ENCODE results near the gene OBI1.
"Not testable (repeated sequence)": the region's sequence is repeated elsewhere in the genome, so short reads cannot be mapped to it uniquely, and the experiment has no call there.

OBI1 gene

DNA sequence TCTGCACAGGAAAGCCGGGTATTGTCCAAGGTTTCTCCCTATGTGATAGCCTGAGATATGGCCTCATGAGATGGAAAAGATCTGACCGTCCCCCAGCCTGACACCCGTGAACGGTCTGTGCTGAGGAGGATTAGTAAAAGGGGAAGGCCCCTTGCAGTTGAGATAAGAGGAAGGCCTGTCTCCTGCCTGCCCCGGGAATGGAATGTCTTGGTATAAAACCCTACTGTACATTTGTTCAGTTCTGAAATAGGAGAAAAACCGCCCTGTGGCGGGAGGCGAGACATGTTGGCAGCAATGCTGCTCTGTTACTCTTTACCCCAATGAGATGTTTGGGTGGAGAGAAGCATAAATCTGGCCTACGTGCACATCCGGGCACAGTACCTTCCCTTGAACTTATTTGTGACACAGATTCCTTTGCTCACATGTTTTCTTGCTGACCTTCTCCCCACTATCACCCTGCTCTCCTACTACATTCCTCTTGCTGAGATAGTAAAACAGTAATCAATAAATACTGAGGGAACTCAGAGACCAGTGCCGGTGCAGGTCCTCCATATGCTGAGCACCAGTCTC, 11.8 kb downstream of the OBI1 start:
- not testable (repeated sequence) for DNase-seq

DNA sequence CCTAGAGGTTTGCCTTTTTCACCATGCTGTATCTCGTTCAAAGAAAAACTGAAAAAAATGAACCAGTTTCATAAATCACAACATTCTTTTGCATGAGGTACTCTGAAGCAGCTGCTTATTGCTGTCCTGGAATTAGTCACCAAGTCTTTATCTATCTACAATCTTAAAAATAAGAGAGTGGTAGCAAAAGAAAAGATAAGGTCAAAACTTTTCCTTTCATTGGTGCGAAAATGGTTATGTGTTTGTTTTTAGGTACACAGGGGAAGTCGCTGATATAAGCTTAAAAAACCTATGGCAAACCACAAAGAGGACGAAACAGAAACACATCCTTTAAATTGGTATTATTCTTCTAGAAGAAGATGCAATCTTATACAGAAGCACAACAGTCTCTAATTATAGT, 20.7 kb downstream of the OBI1 start:
- DNase-seq = no peak

DNA sequence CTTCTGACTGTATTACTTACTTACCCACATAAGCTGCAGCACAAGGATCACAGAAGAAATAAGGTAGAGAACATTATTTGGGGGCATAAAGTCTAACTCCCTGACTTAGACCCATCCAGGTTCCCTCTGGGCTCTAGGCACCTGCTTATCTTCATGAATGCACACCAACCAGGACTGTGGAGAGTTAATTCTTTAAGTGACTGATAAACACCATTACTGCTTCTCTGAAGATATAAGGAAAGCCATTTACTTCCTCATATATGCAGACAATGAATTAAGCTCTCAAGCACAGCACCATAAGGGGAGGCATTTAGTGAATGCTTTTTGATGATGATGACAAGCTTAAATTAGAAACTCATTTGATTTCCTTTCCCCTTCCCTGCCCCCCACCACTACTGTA, 22.5 kb downstream of the OBI1 start:
- no peak for DNase-seq

DNA sequence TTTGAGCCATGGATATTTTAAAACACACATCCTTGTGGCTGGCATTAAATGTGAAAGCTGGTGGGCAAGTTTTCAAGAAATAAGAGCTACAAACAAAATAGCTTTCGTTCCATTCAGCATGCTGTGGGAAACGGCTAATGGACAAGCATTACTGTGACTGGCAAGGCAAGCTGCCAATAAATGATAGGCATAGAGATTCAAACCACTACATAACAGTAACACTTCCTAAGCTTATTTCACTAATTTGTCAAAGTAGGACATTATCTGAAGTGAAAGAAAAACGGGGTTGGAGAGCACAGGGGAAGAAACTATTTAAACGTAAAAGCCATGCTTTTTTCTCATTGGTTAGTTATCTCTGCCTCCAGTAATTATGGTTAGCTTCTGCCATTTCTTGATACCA, 26.0 kb downstream of the OBI1 start:
- no peak for DNase-seq

DNA sequence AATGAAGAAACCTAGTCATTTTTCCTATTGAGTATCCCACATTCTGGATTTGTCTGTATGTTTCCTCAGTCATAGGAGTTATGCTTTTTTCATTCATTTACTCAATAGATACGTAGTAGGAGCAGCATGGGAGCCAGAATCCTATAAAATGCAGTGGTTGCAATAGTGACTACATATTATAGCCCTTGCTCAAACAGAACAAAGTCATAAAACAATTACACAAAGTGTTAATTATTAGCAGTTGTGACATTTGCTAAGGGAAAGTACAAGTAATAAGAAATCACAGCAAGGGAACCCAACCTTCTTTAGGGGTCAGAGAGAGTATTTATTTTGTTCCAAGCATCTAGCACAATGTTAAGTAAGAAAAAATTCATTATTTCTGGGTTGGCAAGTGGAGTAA, 27.9 kb downstream of the OBI1 start:
- DNase-seq = no peak

DNA sequence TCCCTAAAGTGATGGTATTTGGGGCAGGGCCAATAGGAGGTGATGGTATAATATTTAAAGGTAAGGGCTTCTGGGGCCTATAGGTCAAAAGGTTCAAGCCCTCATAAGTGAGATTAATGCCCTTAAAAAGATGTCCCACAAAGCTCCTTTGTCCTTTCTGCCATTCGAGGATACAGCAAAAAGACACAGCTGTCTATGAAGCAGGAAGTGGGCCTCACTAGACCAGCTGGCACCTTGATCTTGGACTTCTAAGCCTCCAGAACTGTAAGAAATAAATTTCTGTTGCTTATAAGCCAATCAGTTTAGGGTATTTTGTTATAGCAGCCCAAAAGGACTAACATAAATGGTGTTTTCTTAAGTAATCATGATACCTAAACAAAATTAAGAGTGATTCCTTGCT, 28.4 kb downstream of the OBI1 start:
- DNase-seq = no peak

DNA sequence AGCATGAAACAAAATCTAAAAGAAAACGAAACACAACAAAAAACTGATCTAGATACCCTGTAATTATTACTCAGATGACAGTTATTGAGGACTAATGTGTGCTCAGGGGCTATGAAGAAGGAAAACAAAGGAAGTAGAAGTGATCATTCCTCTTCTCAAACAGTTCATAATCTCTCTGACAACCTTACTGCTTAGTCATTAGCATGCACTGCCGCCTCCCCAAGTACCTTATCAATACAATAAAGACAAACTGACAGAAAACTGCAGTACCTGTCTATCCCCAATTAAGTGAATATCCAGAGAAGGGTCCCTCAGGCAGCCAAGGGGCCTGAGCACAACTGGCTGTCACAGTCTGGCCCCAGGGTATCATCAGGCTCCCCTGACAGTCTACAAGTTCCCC, 33.6 kb downstream of the OBI1 start:
- DNase-seq = no peak

DNA sequence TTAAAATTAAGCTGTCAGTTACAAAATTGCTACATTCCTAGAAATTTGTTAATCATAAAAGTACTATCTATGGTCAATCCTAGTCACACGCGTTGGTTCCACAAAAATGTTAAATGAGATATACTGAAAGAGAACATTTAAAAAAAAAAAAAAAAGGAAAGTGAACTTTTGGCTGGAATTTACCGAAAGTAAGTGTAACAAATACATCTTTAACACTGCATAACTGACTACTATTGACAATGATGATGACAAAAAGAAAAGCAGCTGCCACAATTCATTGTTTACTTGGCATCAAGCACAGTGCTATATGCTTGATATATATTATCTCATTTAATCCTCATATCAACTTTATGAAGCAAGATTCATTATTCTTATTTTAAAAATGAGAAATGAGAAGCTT, 35.8 kb downstream of the OBI1 start:
- DNase-seq = no peak

DNA sequence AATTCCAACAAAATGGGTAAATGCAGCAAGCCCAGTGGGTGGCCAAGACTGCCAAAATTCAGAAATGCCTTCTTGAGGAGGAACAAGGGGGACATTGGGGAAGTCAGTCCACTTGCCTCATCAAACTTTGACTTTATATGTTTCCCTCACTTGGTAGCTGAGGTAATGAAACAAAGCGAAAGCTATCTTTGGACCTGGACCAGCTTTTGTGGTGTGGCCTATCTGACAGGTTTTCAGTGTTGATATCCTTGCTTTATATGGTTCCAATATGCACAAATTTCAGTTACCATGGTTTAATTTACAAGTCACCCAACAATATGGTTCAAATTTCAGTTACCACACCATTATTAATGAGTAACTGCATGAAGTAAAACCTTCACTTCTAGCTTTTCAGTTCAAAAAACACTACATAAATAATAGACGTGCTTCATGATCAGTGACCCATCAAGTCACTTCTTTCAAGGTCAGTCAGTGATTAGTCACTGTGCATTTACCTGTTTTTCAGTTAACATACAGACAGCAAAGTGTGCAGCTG, 38.0 kb downstream of the OBI1 start:
- DNase-seq = no peak

DNA sequence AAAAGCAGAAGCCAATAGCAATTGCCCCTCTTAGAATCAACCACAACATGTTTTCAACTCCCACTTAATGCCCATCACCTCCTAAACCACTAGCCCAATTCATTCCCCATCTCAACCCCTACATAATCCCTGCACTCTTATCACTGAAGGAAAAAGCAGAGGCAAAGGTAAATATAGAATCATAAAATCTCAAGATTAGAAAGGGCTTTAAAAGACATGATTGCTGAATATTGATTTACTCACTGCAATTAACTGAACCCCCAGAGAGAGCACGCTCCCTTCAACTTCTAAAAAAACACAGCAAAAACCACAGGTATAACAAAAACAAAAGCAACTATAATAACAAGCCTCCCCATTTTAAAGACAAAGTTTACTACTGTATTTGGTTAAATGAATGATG, 40.5 kb downstream of the OBI1 start:
- DNase-seq = no peak

DNA sequence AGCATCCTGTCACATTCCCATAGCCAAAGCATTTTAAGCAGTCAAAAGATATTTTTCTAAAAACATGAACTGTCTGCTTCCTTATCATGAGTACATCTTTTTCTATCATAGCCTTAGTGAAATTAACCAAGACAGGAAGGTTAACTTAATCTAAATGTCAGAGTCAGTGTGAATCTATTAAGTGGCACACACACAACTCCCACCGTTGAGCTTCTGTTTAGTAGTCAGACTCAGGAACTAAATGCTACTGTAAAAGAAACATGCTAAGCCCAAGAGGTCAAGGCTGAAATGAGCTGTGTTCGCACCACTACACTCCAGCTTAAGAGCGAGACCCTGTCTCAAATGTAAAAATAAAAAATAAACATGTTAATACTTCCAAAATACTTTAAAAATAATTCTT, 47.9 kb downstream of the OBI1 start:
- no peak for DNase-seq

DNA sequence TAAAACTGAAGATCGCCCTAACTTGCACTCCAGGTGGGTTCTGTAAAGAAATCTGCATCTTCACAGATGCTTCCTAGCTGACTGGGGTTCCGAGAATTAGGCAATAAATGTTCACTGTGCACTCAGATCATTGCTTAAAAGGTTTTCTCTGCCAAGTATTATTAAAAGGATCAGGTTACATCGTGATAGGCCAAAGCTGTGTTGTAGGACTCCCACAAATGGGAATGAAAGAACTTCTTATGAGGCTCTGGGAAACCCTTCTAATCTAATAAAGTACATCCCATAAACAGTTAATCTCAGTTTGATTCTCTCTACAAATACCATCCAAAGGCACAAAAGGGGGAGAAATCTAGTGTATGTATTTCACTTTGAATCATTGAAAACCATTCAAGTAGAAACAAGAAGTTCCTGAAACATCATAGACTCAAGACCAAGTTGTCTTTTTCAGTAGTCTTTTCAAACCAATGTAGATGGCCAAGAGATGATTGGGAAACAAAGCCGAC, 48.5 kb downstream of the OBI1 start:
- peak; percentile 79 for DNase-seq

DNA sequence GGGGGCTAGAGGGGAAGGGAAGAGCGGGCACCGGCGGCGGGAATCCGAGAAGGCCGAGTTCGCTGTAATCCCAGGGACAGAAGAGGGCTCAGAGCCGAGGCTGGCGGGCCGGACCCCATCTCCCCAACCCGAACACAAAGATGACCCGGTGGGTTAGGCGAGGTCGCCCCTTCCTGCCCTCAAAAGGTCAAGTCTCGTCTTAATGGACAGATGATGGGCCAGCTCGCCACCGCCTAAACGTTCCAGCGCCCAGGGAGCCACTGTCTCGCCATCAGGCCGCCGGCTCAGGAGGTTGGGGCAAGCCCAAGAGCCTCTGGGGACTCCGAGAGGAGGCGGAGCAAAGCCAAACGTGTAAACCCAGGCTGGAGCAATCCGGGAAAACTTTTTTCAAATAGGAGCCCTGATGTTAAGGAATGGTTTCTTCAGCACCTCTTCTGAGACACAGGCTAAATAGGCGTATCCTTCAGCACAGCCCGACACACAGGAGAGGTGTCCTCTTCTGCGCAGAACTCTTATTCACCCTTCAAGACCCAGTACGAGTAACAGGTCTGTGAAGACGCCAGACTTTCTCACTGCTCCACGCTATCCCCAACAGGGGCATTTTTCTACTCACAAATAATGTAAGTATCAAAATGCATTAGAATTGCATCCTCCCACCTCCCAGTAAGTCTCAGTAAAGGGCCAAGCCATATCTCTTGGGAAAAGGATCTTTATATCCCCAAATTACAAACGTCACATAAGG, 49.3 kb downstream of the OBI1 start:
- peak; percentile 31 for DNase-seq

DNA sequence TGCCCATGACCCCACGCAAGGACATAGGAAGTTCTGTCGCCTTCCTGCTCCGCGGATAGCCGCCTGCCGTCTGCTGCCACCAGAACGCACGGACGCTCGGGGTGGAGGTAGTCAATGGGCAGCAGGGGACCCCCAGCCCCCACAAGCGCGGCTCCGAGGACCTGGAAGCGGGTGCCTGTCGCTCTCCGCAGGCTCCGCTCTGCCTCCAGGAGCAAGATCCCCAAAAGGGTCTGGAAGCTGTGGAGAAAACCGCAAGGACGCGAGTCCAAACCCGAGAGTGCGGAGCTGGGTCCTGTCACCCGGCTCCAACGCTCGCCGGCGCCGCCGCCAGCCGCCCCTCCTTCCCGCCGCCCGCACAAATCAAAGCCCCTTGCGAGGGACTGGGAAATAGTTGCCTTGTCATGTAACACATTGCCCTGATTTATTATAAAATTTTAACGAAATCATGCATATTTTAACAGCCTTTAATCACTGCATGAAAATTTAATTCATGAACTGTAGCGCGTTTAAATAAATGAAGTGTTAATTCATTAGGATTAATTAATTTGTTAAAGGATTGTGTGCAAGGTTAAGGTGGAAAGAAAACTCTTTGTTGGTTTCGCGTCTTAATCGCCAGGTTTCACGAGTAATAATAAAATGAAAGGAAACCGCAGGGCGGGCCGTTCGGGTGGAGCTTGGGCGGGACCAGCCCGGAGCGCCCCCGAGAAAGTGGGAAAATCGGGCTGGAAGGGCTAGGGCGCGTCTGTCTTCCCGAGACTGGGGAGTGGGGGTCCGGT, 50.1 kb downstream of the OBI1 start:
- no peak for DNase-seq

DNA sequence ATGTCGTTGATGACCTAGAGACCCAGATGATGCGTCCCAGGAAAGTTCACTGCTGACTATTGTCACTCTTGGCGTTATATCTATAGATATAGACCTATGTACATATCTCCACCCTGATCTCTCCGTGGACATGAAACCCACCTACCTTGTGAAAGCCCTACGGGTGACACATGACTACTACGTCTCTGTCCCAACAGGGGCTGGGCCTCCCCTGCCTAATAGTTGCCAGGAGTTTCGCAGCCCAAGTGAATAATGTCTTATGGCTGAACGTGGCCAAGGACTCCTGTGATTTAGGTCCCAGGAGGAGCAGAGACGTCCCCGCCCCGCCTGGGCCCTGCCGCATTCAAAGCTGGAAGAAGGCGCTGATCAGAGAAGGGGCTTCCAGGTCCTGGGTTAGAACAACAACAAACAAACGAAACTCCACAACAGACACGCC, 50.7 kb downstream of the OBI1 start:
- no peak for DNase-seq

DNA sequence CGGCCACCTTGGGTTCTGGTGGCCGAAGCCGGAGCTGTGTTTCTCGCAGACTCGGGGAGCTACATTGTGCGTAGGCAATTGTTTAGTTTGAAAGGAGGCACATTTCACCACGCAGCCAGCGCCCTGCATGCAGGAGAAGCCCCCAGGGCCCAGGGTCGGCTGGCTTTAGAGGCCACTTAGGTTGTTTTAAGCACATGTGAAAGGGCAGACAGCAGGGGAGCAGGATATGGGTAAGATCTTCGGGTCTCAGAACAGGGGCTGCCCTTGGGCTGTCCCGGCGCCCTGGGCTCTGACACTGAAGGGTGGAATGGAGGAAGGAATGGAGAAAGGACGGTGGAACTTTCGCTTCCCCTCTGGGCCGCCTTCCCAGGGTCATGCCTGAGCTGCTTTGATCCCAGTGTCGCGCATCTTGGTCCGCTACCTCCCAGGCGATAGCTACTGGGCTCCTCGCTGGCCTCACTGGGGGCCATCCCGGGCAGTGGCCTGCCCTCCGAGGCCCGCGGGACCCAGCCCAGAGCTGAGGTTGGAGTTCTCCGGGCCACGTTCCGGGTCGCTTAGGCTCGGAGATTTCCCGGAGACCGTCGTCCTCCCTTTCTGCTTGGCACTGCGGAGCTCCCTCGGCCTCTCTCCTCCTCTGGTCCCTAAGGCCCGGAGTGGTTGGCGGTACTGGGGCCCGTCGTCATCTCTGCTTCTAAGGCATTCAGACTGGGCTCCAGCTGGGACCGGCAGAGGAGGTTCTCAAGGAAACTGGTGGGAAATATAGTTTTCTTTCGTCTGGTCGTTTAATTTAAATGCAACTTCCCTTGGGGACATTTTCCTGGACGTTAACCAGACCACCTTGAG, 51.3 kb downstream of the OBI1 start:
- DNase-seq = no peak

DNA sequence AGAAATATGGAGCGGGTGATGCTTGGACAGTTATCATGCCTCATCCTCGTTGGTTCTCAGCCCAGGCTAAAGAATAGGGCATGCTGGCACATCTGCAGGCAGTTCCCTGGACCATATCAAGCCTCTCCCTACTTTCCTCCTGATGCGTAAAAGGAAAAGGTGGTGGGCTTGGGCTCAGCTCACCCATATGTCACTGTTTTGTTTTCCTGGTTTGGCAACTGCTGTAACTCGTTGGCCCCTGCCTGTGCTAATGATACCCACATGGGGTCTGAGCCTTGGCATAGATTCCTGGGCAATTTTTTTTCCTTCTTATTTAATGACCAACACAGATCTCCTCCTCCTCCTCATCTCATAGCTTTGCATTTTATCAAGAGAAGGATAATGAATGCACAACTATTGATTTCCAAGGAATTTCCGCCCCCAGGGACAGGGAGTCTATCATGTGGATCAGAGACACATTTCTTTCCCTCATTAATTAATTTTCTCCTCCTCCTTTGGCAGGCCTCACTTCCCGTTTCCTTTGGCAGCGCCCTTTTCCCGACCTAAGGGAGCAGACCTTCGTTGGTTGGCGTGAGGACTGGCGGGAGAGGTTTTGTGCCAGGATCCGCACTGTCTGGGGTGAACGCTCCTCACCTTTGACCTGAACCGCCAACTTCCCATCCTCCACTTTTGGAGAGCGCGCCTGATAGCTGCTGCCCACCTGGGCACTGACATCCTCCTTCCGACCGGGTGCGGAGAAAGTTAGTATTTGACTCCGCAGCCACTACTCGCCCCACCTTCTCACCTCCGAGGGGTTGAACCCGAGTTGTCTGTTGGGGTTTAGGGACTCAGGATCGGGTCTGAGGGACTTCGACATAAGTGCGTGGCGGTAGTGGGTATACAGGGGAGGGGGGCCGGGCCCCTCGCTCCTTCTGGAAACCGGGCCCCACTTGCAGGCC, 52.2 kb downstream of the OBI1 start:
- DNase-seq = peak; percentile 88

DNA sequence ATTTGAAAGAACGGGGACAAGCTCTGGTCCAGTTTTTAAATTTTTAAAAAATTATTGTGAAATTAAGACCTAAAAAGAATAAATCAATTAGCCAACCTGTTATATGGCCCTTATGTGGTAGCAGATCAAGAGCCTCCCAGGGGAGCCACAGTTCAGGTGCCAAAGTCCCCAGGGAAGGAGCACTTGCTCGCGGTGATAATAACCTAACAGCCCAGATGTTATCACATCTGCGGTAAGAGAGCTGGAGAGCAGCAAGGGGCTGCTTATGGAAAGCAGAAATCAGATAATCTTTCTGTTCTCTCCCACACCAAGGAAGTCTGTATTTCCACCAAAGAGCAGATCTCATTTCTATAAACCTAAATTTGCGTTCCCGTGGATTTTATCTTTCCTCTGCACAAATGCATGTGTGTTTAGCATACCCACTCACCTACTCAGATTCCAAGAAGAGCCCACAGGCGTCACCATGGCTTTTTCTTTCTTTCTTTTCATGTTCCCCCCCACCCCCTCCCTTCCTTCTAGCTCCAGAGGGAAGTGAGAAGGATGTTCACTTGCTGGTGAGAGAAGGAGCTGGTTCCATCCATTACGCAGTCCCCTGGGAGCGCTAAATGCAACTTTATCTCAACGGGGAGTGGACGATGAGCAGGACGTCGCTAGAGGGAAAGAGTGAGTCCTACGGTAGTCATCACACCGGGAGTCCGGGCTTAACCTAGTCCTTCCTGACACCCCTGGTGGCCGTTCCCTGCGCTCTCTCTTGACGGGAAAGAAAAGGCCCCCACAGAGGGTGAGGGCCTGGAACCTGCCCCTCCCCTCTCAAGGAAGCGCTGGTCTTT, 54.0 kb downstream of the OBI1 start:
- DNase-seq = peak; percentile 85

DNA sequence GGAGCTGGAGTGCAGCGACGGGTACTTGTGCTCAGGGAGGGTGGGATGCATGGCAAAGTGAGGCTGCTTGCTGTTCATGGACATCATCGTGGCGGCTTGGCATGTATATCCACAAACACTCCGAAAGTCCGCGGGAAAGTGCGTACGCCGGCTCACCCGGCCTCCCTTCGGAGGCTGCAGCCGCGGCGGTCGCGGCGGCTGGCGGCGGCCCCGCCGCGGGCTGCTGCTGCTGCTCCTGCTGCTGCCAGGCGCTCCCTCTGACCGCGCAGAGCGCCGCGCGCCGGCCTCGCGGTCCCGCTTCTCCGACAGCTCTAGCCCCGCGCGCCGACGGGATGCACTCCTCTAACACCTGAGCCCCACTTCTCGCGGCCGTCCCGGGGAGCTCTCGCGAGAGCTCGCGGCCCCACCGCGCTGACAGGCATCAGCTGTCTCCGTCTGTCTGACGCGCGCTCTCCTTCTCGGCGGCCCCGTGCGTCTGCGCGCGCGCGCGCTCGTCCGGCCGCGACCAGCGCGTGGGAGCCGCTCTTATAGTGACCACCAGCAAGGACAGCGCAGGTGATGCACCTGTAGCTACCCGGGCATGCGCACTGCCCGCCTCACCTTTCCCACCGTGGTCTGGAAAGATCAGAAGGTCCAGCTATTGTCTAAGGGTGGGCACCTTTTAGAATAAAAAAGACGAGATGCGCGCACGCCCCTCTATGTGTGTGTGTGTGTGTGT, 55.6 kb downstream of the OBI1 start, which contains the start of gene POU4F1:
POU4F1 (minus strand) TSS at position 313 of the 718 bp plus-strand sequence; CDS start at position 87, 226 bp downstream.
- peak; percentile 92 for DNase-seq

Data from NCI-H2171 treated with DMSO at 0.1 percent for 48 hours (cell line).